IMR-90 (cell line): ENCODE measurements around the gene C1orf159. TPM values are rescaled to one million over a fixed set of nuclear protein-coding genes. Genes with fewer than 3 reads are reported as not detected.

Experiments
- ATAC-seq: fragments of 200-7000 bp; cut with Tn5 transposase; 2 replicates; pipeline ENCODE4 v1.9.1; 2020; ENCODE audit warnings: low read depth, mild to moderate bottlenecking, moderate library complexity
- BruUV-seq: library from RNA; stranded (reverse); fragments of 400-500 nt; replicated peaks from 2 replicates; lab custom pipeline; 2021; lab: Mats Ljungman, UMichigan
- CTCF ChIA-PET: fragments of 300-600 bp; formaldehyde crosslinking; extraction: SDS; loops from one replicate; lab custom pipeline; 2021; ENCODE audit warnings: antibody characterized with exemption; lab: Yijun Ruan, JAX
- POLR2A ChIA-PET: fragments of 300-600 bp; sonication (Branson Sonifier 250); formaldehyde crosslinking; loops from one replicate; lab custom pipeline; 2022; ENCODE audit warnings: antibody characterized with exemption; ENCODE audit not compliant: unreplicated experiment; lab: Charles Lee
- DNase-seq: peaks from one replicate; pipeline ENCODE4 v3.0.0; 2013
- H2AFZ ChIP-seq: replicated peaks from 2 replicates; pipeline ENCODE3; 2013; ENCODE audit warnings: low read length, mild to moderate bottlenecking; ENCODE audit not compliant: poor library complexity
- H2AK5ac ChIP-seq: 2 replicates; pipeline ENCODE4 v1.6.1; 2013; ENCODE audit warnings: low read depth, low read length, inconsistent platforms
- H2AK9ac ChIP-seq: replicated peaks from 2 replicates; pipeline ENCODE3; 2013; ENCODE audit warnings: mild to moderate bottlenecking, low read depth, low read length, moderate library complexity; ENCODE audit not compliant: poor library complexity
- H2BK120ac ChIP-seq: 2 replicates; pipeline ENCODE4 v1.6.1; 2013; ENCODE audit warnings: low read depth, low read length, inconsistent platforms
- H2BK15ac ChIP-seq: 3 replicates; pipeline ENCODE4 v1.6.1; 2013; ENCODE audit warnings: low read depth, low read length, inconsistent platforms
- H2BK20ac ChIP-seq: 2 replicates; pipeline ENCODE4 v1.6.1; 2013; ENCODE audit warnings: low read depth, mild to moderate bottlenecking, inconsistent platforms, low read length, moderate library complexity
- H2BK5ac ChIP-seq: 2 replicates; pipeline ENCODE4 v1.6.1; 2013; ENCODE audit warnings: mild to moderate bottlenecking, low read depth, low read length, inconsistent platforms; ENCODE audit not compliant: poor library complexity, severe bottlenecking
- H3K14ac ChIP-seq: replicated peaks from 2 replicates; pipeline ENCODE4 v1.6.1; 2013; ENCODE audit warnings: low read depth, low read length, inconsistent platforms
- H3K18ac ChIP-seq: 2 replicates; pipeline ENCODE4 v1.6.1; 2013; ENCODE audit warnings: low read depth, low read length, control low read depth
- H3K23ac ChIP-seq: 2 replicates; pipeline ENCODE4 v1.6.1; 2013; ENCODE audit warnings: low read depth, low read length, inconsistent platforms
- H3K27ac ChIP-seq: 2 replicates; pipeline ENCODE4 v1.5.1; 2013; ENCODE audit warnings: mild to moderate bottlenecking, control low read depth, low read length; ENCODE audit not compliant: insufficient read depth
- H3K27me3 ChIP-seq: 2 replicates; pipeline ENCODE4 v1.6.1; 2013; ENCODE audit warnings: low read length; ENCODE audit not compliant: control insufficient read depth, insufficient read depth
- H3K36me3 ChIP-seq: 2 replicates; pipeline ENCODE4 v1.6.1; 2013; ENCODE audit warnings: low read length, mixed read lengths; ENCODE audit not compliant: control insufficient read depth, insufficient read depth
- H3K4ac ChIP-seq: 2 replicates; pipeline ENCODE4 v1.6.1; 2013; ENCODE audit warnings: low read depth, low read length, inconsistent platforms
- H3K4me1 ChIP-seq: 2 replicates; pipeline ENCODE4 v1.6.1; 2013; ENCODE audit warnings: low read length, mixed read lengths; ENCODE audit not compliant: control insufficient read depth, insufficient read depth
- H3K4me2 ChIP-seq: 2 replicates; pipeline ENCODE4 v1.6.1; 2013; ENCODE audit warnings: low read depth, mild to moderate bottlenecking, control low read depth, low read length, moderate library complexity
- H3K4me3 ChIP-seq: 2 replicates; pipeline ENCODE4 v1.5.1; 2013; ENCODE audit warnings: low read depth, mild to moderate bottlenecking, control low read depth, low read length, moderate library complexity; ENCODE audit not compliant: insufficient read depth
- H3K56ac ChIP-seq: 2 replicates; pipeline ENCODE4 v1.6.1; 2013; ENCODE audit warnings: low read length, inconsistent platforms; ENCODE audit not compliant: insufficient read depth; ENCODE audit errors: extremely low read depth
- H3K79me1 ChIP-seq, 2 experiments: 2 replicates each; pipeline ENCODE4 v1.6.1; 2013; ENCODE audit warnings: low read length in 2 of 2, inconsistent platforms in 1 of 2, low read depth in 1 of 2
- H3K9ac ChIP-seq: 2 replicates; pipeline ENCODE4 v1.6.1; 2013; ENCODE audit warnings: low read depth, low read length, control low read depth
- H3K9me1 ChIP-seq: 2 replicates; pipeline ENCODE4 v1.6.1; 2013; ENCODE audit warnings: low read length, inconsistent platforms; ENCODE audit not compliant: insufficient read depth
- H3K9me3 ChIP-seq: 2 replicates; pipeline ENCODE4 v1.6.1; 2013; ENCODE audit warnings: low read length; ENCODE audit not compliant: control insufficient read depth, insufficient read depth
- H4K20me1 ChIP-seq: 2 replicates; pipeline ENCODE4 v1.6.1; 2013; ENCODE audit warnings: low read length, inconsistent platforms; ENCODE audit not compliant: insufficient read depth
- H4K5ac ChIP-seq: 2 replicates; pipeline ENCODE4 v1.6.1; 2013; ENCODE audit warnings: mild to moderate bottlenecking, low read depth, low read length, control low read depth
- H4K8ac ChIP-seq, 2 experiments: 2 replicates each; pipeline ENCODE4 v1.6.1; 2013; ENCODE audit warnings: low read depth in 2 of 2, low read length in 2 of 2, control low read depth in 1 of 2, inconsistent platforms in 1 of 2
- H4K91ac ChIP-seq: 2 replicates; pipeline ENCODE4 v1.6.1; 2013; ENCODE audit warnings: low read depth, low read length, inconsistent platforms; ENCODE audit not compliant: insufficient read depth
- CEBPB ChIP-seq: IDR thresholded peaks from 2 replicates; pipeline ENCODE4 v1.6.1; 2012; ENCODE audit warnings: low read depth, low read length, improper control_type of control experiment
- CHD1 ChIP-seq: IDR thresholded peaks from 2 replicates; pipeline ENCODE4 v1.6.1; 2012; ENCODE audit warnings: low read depth, low read length, improper control_type of control experiment
- FOS ChIP-seq: fragments of 150-350 bp; IDR thresholded peaks from 2 replicates; pipeline ENCODE4 v1.6.1; 2016; ENCODE audit warnings: low read depth, low read length
- MAFK ChIP-seq: IDR thresholded peaks from 2 replicates; pipeline ENCODE4 v1.6.1; 2012; ENCODE audit warnings: low read depth, low read length, improper control_type of control experiment
- MAZ ChIP-seq: IDR thresholded peaks from 2 replicates; pipeline ENCODE4 v1.6.1; 2012; ENCODE audit warnings: low read depth, mild to moderate bottlenecking, low read length, improper control_type of control experiment, moderate library complexity, borderline replicate concordance
- MXI1 ChIP-seq: IDR thresholded peaks from 2 replicates; pipeline ENCODE4 v1.6.1; 2012; ENCODE audit warnings: low read depth, mild to moderate bottlenecking, low read length, moderate library complexity, borderline replicate concordance
- NFE2L2 ChIP-seq: fragments of 150-350 bp; IDR thresholded peaks from 2 replicates; pipeline ENCODE4 v1.6.1; 2016; ENCODE audit warnings: low read depth, mild to moderate bottlenecking, low read length
- POLR2A ChIP-seq: IDR thresholded peaks from 2 replicates; pipeline ENCODE4 v1.6.1; 2012; ENCODE audit warnings: mild to moderate bottlenecking, low read depth, low read length
- RAD21 ChIP-seq: IDR thresholded peaks from 2 replicates; pipeline ENCODE4 v1.6.1; 2012; ENCODE audit warnings: low read length, improper control_type of control experiment
- RCOR1 ChIP-seq: IDR thresholded peaks from 2 replicates; pipeline ENCODE4 v1.6.1; 2012; ENCODE audit warnings: mild to moderate bottlenecking, low read length, improper control_type of control experiment; ENCODE audit not compliant: insufficient replicate concordance
- RFX5 ChIP-seq: IDR thresholded peaks from 2 replicates; pipeline ENCODE4 v1.8.0; 2012; ENCODE audit warnings: low read depth, mild to moderate bottlenecking, low read length, moderate library complexity
- SMC3 ChIP-seq: fragments of 150-350 bp; IDR thresholded peaks from 2 replicates; pipeline ENCODE4 v1.6.1; 2016; ENCODE audit warnings: low read depth, mild to moderate bottlenecking, antibody characterized with exemption, low read length, moderate library complexity
- WGBS, 2 experiments: methylation state at CpG; one replicate each; pipeline versions ENCODE4 v1.1.5 to v1.1.7; 2013; ENCODE audit warnings: missing lambda C conversion rate in 2 of 2; ENCODE audit not compliant: insufficient read length in 1 of 2; ENCODE audit errors: extremely low coverage in 2 of 2; 5-methylcytosine and 5-hydroxymethylcytosine counted together
- dilution Hi-C: fragments of 300-500 bp; cut with HindIII; formaldehyde crosslinking; loops from one replicate; pipeline ENCODE4 v1.14.3; 2018; ENCODE audit warnings: low sequenced_read_pairs; ENCODE audit not compliant: unreplicated experiment
- in situ Hi-C: fragments of 300-500 bp; cut with MboI; formaldehyde crosslinking; loops from 3 replicates; pipeline ENCODE4 v1.14.3; 2019; ENCODE audit warnings: low sequenced_read_pairs, inconsistent platforms, mixed read lengths
- intact Hi-C: fragments of 100-400 bp; cut with micrococcal nuclease; formaldehyde crosslinking; loops from 2 replicates; pipeline ENCODE4 v1.10.0; 2022
- polyA plus RNA-seq, 3 experiments: library from polyadenylated mRNA; depleted of rRNA; stranded (reverse); fragments of >200 nt; gene quantifications; 2 replicates each; pipeline ENCODE4 v1.2.3, GENCODE V29; 2012; ENCODE audit warnings: low replicate concordance in 1 of 3
- total RNA-seq: library from RNA; depleted of rRNA; stranded (reverse); fragments of >200 nt; gene quantifications from 2 replicates; pipeline ENCODE4 v1.2.3, GENCODE V29; 2012
- TF ChIP-seq, protein P1 (sequence below): fragments of 150-350 bp; IDR thresholded peaks from 2 replicates; pipeline ENCODE4 v1.6.1; 2017; ENCODE audit warnings: mild to moderate bottlenecking, antibody characterized with exemption, low read length, low read depth
- TF ChIP-seq, protein P2 (sequence below): fragments of 150-350 bp; IDR thresholded peaks from 2 replicates; pipeline ENCODE4 v1.6.1; 2016; ENCODE audit warnings: low read depth, mild to moderate bottlenecking, low read length, moderate library complexity, borderline replicate concordance
- TF ChIP-seq, protein P3 (sequence below): conservative IDR thresholded peaks from 2 replicates; pipeline ENCODE4 v1.5.1; 2012; ENCODE audit warnings: mild to moderate bottlenecking, low read depth, low read length, improper control_type of control experiment

The C1orf159 gene
- total and polyA plus RNA-seq, 2 of the 4 experiments (the other 2 are of a cell fraction): 2.9 to 12.6 TPM

DNA sequence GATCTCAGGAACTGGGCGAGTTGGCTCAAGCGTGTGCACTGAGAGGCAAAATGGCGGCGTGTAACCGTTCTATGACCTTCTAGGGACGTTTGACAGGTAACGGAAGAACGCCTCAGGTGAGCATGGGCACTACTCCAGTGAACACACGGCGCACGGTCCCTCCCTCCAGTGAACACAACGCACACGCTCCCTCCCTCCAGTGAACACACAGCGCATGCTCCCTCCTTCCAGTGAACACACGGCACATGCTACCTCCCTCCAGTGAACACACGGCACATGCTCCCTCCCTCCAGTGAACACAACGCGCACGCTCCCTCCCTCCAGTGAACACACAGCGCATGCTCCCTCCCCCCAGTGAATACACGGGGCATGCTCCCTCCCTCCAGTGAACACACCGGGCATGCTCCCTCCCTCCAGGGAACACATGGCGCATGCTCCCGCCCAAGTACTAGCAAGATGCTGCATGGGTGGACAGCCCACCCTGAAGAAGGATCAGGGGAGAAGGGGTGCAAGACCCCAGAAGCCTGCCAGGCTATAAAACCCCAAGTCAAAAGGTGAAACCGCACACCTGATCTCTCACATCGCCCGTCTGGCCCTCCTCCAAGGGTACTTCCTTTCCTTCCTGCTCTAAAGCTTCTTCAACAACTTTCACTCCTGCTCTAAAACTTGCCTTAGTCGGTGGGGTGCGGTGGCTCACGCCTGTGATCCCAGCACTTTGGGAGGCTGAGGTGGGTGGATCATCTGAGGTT lies 3.5 kb downstream of the C1orf159 start:
- Histone ChIP-seq H4K5ac (no peak overlapping the region), H4K8ac (no peak overlapping the region), H3K4me1 (0 out of 2 replicates have a peak, but pooled peaks cover 1% of the 10 kb centered on the region), H3K23ac (no peak overlapping the region), H2AK9ac (no peak overlapping the region), H3K27ac (no peak overlapping the region), H3K56ac (no peak overlapping the region), H2BK5ac (no peak overlapping the region), H2BK20ac (no peak overlapping the region), H4K20me1 (no peaks in the 10 kb centered on the region; the same call in 1 of the 2 replicates), H3K4me3 (no peak overlapping the region), H2BK120ac (no peak overlapping the region), H3K27me3 (no peaks in the 10 kb centered on the region), H3K9me1 (peaks cover 7% of the 10 kb centered on the region; the same call in 1 of the 2 replicates), H4K91ac (no peak overlapping the region), H3K36me3 (peaks cover 5% of the 10 kb centered on the region; the same call in 1 of the 2 replicates), H3K4me2 (no peak overlapping the region), H2AK5ac (no peak overlapping the region), H3K18ac (no peak overlapping the region), H3K9ac (no peak overlapping the region), H3K14ac (no peak overlapping the region), H3K4ac (no peak overlapping the region), H2BK15ac (no peak overlapping the region), H3K9me3 (peaks cover 5% of the 10 kb centered on the region; the same call in 1 of the 2 replicates), H2AFZ (no peak overlapping the region), H3K79me1 (peaks cover 13 to 51% of the 10 kb centered on the region in 2 experiments)
- POLR2A ChIA-PET: no interaction called here
- WGBS, 2 experiments: 99% methylated on average over 15 of the region's 30 CpGs; no CpG with 5 or more reads in 1 of the 2 experiments
- intact Hi-C loops: no loop called here
- ATAC-seq (no peak), DNase-seq (no peak)
- CTCF ChIA-PET: no interaction called here
- in situ Hi-C loops: no loop called here
- dilution Hi-C loops: no loop called here
- BruUV-seq: no TSS peak
- TF ChIP-seq FOS: no peak
- no peak for TF ChIP-seq RFX5
- TF ChIP-seq, protein P1, sequence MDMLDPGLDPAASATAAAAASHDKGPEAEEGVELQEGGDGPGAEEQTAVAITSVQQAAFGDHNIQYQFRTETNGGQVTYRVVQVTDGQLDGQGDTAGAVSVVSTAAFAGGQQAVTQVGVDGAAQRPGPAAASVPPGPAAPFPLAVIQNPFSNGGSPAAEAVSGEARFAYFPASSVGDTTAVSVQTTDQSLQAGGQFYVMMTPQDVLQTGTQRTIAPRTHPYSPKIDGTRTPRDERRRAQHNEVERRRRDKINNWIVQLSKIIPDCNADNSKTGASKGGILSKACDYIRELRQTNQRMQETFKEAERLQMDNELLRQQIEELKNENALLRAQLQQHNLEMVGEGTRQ: no peak
- TF ChIP-seq, protein P2, sequence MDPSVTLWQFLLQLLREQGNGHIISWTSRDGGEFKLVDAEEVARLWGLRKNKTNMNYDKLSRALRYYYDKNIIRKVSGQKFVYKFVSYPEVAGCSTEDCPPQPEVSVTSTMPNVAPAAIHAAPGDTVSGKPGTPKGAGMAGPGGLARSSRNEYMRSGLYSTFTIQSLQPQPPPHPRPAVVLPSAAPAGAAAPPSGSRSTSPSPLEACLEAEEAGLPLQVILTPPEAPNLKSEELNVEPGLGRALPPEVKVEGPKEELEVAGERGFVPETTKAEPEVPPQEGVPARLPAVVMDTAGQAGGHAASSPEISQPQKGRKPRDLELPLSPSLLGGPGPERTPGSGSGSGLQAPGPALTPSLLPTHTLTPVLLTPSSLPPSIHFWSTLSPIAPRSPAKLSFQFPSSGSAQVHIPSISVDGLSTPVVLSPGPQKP: no peak
- TF ChIP-seq, protein P3, sequence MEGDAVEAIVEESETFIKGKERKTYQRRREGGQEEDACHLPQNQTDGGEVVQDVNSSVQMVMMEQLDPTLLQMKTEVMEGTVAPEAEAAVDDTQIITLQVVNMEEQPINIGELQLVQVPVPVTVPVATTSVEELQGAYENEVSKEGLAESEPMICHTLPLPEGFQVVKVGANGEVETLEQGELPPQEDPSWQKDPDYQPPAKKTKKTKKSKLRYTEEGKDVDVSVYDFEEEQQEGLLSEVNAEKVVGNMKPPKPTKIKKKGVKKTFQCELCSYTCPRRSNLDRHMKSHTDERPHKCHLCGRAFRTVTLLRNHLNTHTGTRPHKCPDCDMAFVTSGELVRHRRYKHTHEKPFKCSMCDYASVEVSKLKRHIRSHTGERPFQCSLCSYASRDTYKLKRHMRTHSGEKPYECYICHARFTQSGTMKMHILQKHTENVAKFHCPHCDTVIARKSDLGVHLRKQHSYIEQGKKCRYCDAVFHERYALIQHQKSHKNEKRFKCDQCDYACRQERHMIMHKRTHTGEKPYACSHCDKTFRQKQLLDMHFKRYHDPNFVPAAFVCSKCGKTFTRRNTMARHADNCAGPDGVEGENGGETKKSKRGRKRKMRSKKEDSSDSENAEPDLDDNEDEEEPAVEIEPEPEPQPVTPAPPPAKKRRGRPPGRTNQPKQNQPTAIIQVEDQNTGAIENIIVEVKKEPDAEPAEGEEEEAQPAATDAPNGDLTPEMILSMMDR: no peak
- TF ChIP-seq POLR2A: no peak
- TF ChIP-seq CHD1: no peak
- TF ChIP-seq RAD21: no peak
- no peak for TF ChIP-seq CEBPB
- no peak for TF ChIP-seq MAFK
- no peak for TF ChIP-seq NFE2L2
- TF ChIP-seq RCOR1: no peak
- no peak for TF ChIP-seq MAZ
- no peak for TF ChIP-seq MXI1
- no peak for TF ChIP-seq SMC3
